Peyer's patch (tissue), 4 donors: ENCODE data around the gene ARID1B. TPM values are rescaled to one million over a fixed set of nuclear protein-coding genes. Genes with fewer than 3 reads are reported as not detected.
A peak's percentile ranks its signal among the peaks of the same experiment; 100 is the strongest.

Experiments
- DNase-seq, 3 donors: peaks; one replicate each; pipeline ENCODE4 v3.0.0-alpha.2; 2017 to 2019
- H3K27ac ChIP-seq, 4 donors: fragments of 200-600 bp; sonication (generic); one replicate each; pipeline ENCODE4 v1.5.1; 2016 to 2019
- H3K27me3 ChIP-seq, 2 donors: fragments of 200-600 bp; sonication (generic); one replicate each; pipeline ENCODE4 v1.5.1; 2019
- H3K36me3 ChIP-seq, 3 donors: fragments of 200-600 bp; sonication (generic); one replicate each; pipeline ENCODE4 v1.5.1; 2016 to 2019
- H3K4me1 ChIP-seq, 4 donors: fragments of 200-600 bp; sonication (generic); one replicate each; pipeline ENCODE4 v1.5.1; 2016 to 2019
- H3K4me3 ChIP-seq, 4 donors: fragments of 200-600 bp; sonication (generic); 1 replicate in 3 of 4; 2 replicates in 1 of 4; pipeline ENCODE4 v1.5.1; 2016 to 2019; ENCODE audit warnings: mild to moderate bottlenecking in 1 of 4
- H3K9me3 ChIP-seq, 4 donors: fragments of 200-600 bp; sonication (generic); one replicate each; pipeline ENCODE4 v1.5.1; 2016 to 2019; ENCODE audit warnings: mild to moderate bottlenecking in 1 of 4
- POLR2A ChIP-seq, 2 donors: fragments of 450-650 bp; IDR thresholded peaks; one replicate each; pipeline ENCODE4 v1.5.1; 2017; ENCODE audit warnings: antibody characterized with exemption in 2 of 2, mild to moderate bottlenecking in 2 of 2, moderate library complexity in 2 of 2
- total RNA-seq, 4 donors: library from RNA; depleted of rRNA; stranded (reverse); fragments of >200 nt; gene quantifications; one replicate each; pipeline ENCODE4 v1.1.0, GENCODE V29; 2016
- TF ChIP-seq, protein P1 (sequence below), 6 experiments: fragments of 450-650 bp in 4 of 6; fragments of 200-600 bp in 2 of 6; sonication (generic) in 1 of 6; IDR thresholded peaks; one replicate each; pipeline ENCODE4 v1.5.1; 2017 to 2019; ENCODE audit warnings: antibody characterized with exemption in 6 of 6, mild to moderate bottlenecking in 3 of 6, moderate library complexity in 1 of 6

ARID1B gene
- total RNA-seq, 4 donors from 2014 or later, result 117 to 174 (median 149) TPM

DNA sequence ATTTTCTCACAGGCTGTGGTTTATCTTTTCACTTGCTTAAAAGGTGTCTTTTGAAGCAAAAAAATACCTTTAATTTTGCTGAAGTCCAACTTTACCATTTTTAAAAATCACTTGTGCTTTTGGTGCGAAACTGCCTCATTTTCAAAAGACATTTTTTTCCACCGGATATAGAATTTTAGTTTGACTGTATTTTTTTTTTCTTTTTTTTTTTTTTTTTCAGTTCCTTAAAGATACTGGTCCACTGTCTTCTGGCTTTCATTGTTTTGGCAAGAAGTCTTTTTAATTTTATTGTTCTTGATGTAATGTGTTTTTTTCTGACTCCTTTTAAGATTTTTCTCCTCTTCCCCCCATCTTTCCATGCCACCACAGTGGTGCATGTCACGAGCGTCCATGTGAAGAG is 198.2 kb downstream of the ARID1B start:
- H3K27ac ChIP-seq, result peak overlapping the region in 1 of 4 donors; percentile 59
- no peaks in the 10 kb centered on the region for H3K9me3 ChIP-seq
- no peaks in the 10 kb centered on the region for H3K36me3 ChIP-seq
- no peak for TF ChIP-seq POLR2A (IDR thresholded peaks at IDR 0.05)
- no peaks in the 10 kb centered on the region for H3K27me3 ChIP-seq
- H3K4me3 ChIP-seq, result peak overlapping the region in 1 of 4 donors; percentile 18
- peaks cover 0 to 3% (median 0%) of the 10 kb centered on the region in 4 donors for H3K4me1 ChIP-seq
- DNase-seq, result no peak

DNA sequence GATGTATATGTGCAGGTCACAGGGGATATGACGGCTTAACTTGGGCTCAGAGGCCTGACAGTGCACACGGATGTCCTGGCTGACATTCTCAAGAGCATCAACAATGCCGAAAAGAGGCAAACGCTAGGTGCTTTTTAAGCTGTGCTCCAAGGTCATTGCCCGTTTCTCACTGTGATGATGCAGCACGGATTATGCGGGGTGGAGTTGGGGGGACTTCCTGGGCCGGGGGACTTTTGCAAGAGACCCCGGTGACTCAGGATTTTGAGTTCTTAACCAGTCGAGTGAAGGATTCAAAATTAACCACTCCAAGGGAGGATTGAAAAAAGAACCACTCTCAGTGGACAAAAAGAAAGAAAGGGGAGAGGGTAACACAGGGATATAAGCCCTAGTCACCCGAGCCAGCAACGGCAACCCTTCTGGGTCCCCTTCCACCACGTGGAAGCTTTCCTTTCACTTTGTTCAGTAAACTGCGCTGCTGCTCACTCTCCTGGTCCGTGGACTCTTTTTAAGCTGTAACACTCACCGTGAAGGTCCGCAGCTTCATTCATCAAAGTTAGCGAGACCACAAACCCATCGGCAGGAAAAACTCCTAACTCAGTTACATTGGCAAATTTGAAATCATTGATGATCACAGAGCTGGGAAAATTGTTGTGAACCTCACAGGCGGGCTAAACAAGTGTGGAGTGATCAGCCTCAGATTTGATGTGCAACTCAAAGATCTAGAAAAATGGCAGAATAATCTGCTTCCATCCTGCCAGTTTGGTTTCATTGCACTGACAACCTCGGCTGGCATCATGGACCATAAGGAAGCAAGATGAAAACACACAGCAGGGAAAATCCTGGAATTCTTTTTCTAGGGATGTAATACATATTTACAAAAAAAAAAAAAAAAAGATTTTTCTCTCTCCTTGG is 199.3 kb downstream of the ARID1B start:
- H3K27me3 ChIP-seq, result no peaks in the 10 kb centered on the region
- peaks cover 0 to 3% (median 0%) of the 10 kb centered on the region in 4 donors for H3K4me1 ChIP-seq
- H3K4me3 ChIP-seq, result peak overlapping the region; percentile 6 to 18 (median 11)
- no peak for DNase-seq
- no peaks in the 10 kb centered on the region for H3K36me3 ChIP-seq
- no peaks in the 10 kb centered on the region for H3K9me3 ChIP-seq
- TF ChIP-seq, protein P1, sequence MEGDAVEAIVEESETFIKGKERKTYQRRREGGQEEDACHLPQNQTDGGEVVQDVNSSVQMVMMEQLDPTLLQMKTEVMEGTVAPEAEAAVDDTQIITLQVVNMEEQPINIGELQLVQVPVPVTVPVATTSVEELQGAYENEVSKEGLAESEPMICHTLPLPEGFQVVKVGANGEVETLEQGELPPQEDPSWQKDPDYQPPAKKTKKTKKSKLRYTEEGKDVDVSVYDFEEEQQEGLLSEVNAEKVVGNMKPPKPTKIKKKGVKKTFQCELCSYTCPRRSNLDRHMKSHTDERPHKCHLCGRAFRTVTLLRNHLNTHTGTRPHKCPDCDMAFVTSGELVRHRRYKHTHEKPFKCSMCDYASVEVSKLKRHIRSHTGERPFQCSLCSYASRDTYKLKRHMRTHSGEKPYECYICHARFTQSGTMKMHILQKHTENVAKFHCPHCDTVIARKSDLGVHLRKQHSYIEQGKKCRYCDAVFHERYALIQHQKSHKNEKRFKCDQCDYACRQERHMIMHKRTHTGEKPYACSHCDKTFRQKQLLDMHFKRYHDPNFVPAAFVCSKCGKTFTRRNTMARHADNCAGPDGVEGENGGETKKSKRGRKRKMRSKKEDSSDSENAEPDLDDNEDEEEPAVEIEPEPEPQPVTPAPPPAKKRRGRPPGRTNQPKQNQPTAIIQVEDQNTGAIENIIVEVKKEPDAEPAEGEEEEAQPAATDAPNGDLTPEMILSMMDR (IDR thresholded peaks at IDR 0.05), result no peak
- TF ChIP-seq POLR2A (IDR thresholded peaks at IDR 0.05), result no peak
- peak overlapping the region in 1 of 4 donors; percentile 59 for H3K27ac ChIP-seq

DNA sequence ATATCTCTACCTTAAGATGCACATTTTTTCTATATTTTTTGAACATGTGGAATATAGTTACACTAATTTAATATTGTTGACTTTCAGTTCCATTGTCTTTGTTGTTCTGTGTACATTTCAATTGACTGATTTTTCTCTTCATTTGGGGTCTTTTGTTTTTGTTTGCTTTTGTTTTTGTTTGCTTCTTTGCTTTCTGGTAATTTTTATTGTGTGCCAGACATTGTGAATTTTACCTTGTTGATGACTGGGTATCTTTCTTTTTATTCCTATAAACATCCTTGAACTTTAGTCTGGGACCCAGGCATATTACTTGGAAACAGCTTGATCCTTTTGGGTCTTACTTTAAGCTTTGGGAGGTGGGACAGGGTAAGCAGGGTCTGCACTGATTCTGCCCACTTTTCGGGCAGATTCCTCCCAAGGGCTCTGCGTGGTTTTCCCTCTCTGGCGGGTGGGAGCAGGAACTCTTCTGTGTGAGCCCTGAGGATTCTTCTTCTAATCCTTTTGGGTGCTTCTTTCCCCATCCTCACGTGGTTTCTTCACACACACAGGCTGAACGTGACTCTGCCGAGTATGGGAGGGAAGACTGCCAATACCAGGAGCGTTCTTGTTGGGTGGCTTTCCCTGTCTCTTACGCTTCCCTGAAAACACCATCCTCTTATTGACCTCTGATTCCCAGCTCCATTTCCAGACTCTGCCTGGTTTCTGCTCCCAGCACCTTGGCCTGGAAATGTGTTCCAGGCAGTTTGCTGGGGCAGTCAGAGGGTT is 200.5 kb downstream of the ARID1B start:
- no peaks in the 10 kb centered on the region for H3K9me3 ChIP-seq
- DNase-seq, result no peak
- no peaks in the 10 kb centered on the region for H3K27me3 ChIP-seq
- no peaks in the 10 kb centered on the region for H3K36me3 ChIP-seq
- no peak overlapping the region for H3K4me3 ChIP-seq
- H3K4me1 ChIP-seq, result peaks cover 0 to 3% (median 0%) of the 10 kb centered on the region in 4 donors
- TF ChIP-seq, protein P1 (IDR thresholded peaks at IDR 0.05), result no peak
- no peak for TF ChIP-seq POLR2A (IDR thresholded peaks at IDR 0.05)
- H3K27ac ChIP-seq, result no peak overlapping the region

DNA sequence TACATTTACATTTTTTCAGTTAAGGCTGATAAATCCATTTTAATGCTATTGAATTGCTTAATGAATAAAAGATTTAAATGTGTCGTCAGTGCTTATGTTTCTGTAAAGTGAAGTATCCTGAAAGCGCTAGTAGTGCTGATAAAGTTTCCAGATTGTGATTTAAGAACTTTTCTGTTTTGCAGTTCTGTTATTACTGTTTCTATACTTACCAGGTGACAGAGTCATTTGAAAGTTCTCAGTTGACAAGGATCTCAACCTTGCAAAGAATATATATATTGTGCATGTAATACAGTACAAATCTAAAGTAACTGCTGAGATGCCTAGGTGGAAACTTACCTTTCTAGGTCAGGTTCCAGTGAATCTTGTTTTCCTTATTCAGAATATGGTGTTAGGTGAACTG is 201.8 kb downstream of the ARID1B start:
- H3K27ac ChIP-seq, result no peak overlapping the region
- no peaks in the 10 kb centered on the region for H3K27me3 ChIP-seq
- no peaks in the 10 kb centered on the region for H3K36me3 ChIP-seq
- no peak for DNase-seq
- H3K4me3 ChIP-seq, result no peak overlapping the region
- peaks cover 0 to 6% (median 1%) of the 10 kb centered on the region in 4 donors for H3K4me1 ChIP-seq
- H3K9me3 ChIP-seq, result no peaks in the 10 kb centered on the region
- TF ChIP-seq POLR2A (IDR thresholded peaks at IDR 0.05), result no peak
- TF ChIP-seq, protein P1 (IDR thresholded peaks at IDR 0.05), result no peak

DNA sequence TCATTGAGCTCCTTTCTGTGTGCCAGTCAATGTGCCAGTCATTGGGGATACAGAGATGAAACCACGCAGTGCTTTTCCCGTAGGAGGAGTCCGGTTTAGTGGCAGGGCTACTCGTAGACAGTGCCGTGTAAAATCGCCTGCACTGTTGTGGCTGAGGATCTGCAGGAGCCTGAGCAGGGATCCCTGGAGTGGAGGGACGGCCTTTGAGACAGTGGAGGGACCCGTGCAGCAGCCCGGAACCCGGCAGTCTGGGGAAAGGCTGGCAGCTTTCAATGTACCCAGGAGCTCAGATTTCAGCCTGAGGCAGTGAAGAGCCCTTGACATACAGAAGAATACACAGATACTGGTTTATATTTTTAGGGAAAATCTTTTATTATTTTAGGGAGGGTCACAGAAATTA is 203.3 kb downstream of the ARID1B start:
- Histone ChIP-seq H3K27ac (no peak overlapping the region), H3K4me1 (peaks cover 0 to 10% (median 1%) of the 10 kb centered on the region in 4 donors), H3K27me3 (no peaks in the 10 kb centered on the region), H3K9me3 (no peaks in the 10 kb centered on the region), H3K36me3 (no peaks in the 10 kb centered on the region), H3K4me3 (no peak overlapping the region)
- no peak for TF ChIP-seq POLR2A (IDR thresholded peaks at IDR 0.05)
- TF ChIP-seq, protein P1 (IDR thresholded peaks at IDR 0.05), result no peak
- DNase-seq, result no peak

DNA sequence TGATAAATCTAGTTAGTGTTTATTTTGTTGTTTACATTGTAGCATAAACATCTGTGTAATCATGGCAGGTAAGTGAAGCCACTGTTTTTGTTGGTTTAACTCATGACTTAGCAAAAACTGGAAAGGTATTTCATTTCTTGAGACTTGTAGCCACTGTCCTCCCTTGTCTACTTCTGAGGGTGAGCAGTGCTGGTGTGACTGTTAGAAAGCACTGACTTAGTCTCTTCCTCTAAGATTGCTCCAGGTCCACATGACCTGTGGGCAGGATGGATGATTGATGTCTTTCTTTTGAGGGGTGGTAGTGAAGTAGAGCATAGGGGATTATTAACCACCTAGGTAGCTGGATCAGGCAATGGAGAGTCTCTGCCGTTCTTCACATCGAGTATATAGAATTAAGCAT is 203.8 kb downstream of the ARID1B start:
- Histone ChIP-seq H3K27ac (no peak overlapping the region), H3K4me1 (peaks cover 0 to 10% (median 0%) of the 10 kb centered on the region in 4 donors), H3K36me3 (no peaks in the 10 kb centered on the region), H3K4me3 (no peak overlapping the region), H3K27me3 (no peaks in the 10 kb centered on the region), H3K9me3 (no peaks in the 10 kb centered on the region)
- no peak for DNase-seq
- TF ChIP-seq, protein P1 (IDR thresholded peaks at IDR 0.05), result no peak
- no peak for TF ChIP-seq POLR2A (IDR thresholded peaks at IDR 0.05)
